Mesothelial cell of epicardium (in vitro differentiated cells): ENCODE data around the gene SPATS2L. TPM values are rescaled to one million over a fixed set of nuclear protein-coding genes. Genes with fewer than 3 reads are reported as not detected.

Experiments used
- DNase-seq, 2 experiments: peaks; one replicate each; pipeline ENCODE4 v3.0.0; 2021; ENCODE audit warnings: low spot score in 2 of 2; ENCODE audit not compliant: unreplicated experiment in 2 of 2
- H3K27ac Mint-ChIP-seq: 2 replicates; pipeline ENCODE4 v1.8.0; 2021; ENCODE audit warnings: mixed read lengths
- H3K27me3 Mint-ChIP-seq: 2 replicates; pipeline ENCODE4 v1.8.0; 2021; ENCODE audit warnings: low read depth, mixed read lengths
- H3K36me3 Mint-ChIP-seq: 2 replicates; pipeline ENCODE4 v1.8.0; 2021; ENCODE audit warnings: mixed read lengths
- H3K4me1 Mint-ChIP-seq: 2 replicates; pipeline ENCODE4 v1.8.0; 2021; ENCODE audit warnings: mixed read lengths
- H3K4me3 Mint-ChIP-seq: 2 replicates; pipeline ENCODE4 v1.8.0; 2021; ENCODE audit warnings: mild to moderate bottlenecking, moderate library complexity, mixed read lengths
- H3K9me3 Mint-ChIP-seq: 2 replicates; pipeline ENCODE4 v1.8.0; 2021; ENCODE audit warnings: mixed read lengths
- total RNA-seq: library from RNA; stranded (reverse); gene quantifications from 3 replicates; pipeline ENCODE4 v1.2.1, GENCODE V29; 2021
- TF ChIP-seq, protein P1 (sequence below): fragments of 200-600 bp; sonication (generic); IDR thresholded peaks from one replicate; pipeline ENCODE4 v1.5.0; 2021; ENCODE audit warnings: antibody characterized with exemption; ENCODE audit not compliant: unreplicated experiment

The SPATS2L gene, protein sequence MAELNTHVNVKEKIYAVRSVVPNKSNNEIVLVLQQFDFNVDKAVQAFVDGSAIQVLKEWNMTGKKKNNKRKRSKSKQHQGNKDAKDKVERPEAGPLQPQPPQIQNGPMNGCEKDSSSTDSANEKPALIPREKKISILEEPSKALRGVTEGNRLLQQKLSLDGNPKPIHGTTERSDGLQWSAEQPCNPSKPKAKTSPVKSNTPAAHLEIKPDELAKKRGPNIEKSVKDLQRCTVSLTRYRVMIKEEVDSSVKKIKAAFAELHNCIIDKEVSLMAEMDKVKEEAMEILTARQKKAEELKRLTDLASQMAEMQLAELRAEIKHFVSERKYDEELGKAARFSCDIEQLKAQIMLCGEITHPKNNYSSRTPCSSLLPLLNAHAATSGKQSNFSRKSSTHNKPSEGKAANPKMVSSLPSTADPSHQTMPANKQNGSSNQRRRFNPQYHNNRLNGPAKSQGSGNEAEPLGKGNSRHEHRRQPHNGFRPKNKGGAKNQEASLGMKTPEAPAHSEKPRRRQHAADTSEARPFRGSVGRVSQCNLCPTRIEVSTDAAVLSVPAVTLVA
- 78.6 to 84.8 TPM (median 83.7 TPM) in 3 replicates for total RNA-seq

DNA sequence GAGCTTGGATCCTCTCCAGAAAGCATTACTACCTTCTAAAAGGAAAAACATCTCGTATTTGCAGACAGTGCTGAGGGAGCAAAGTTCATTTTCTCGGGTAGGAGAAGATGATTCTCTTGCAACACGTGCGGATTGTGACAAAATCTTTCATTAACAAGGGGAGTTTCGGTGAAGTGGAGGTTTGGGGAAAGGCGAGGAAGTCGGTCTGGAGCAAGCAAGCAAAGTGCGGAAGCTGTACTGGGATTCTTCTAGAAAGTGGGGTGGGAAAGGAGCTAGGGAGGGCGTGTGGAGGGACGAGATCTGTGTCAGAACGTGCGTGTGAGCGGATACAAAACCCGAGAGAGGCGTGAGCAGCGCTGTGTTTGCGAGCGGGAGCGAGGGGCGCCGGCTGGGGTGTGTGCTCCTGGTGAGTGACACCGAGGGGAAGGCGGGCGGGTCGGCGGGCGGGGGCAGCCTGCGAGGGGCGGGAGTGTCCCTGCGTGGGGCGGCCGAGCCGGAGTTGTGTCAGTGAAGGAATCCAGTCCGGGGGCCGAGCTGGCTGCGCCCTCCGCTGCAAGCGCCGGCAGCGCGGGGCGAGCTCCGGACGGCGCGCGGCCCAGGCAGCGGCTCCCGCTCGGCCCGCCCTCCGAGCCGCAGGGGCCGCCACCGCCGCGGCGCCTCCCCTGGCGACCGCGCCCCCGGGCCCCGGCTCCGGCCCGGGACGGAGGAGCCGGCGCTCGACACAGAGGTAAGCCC, at the start of gene SPATS2L:
TSS of gene SPATS2L (plus strand) at position 498 of the 735 bp plus-strand sequence. CDS start 82,552 bp downstream, outside the sequence.
- Mint-ChIP-seq H3K27me3 (no peaks in the 10 kb centered on the region), H3K27ac (peak within 1 kb of the TSS; percentile 97), H3K4me3 (peak within 1 kb of the TSS; percentile 81), H3K4me1 (peaks cover 54% of the 10 kb centered on the region), H3K36me3 (no peaks in the 10 kb centered on the region), H3K9me3 (no peaks in the 10 kb centered on the region)
- peak; percentile 61 to 73 for DNase-seq
- TF ChIP-seq, protein P1, sequence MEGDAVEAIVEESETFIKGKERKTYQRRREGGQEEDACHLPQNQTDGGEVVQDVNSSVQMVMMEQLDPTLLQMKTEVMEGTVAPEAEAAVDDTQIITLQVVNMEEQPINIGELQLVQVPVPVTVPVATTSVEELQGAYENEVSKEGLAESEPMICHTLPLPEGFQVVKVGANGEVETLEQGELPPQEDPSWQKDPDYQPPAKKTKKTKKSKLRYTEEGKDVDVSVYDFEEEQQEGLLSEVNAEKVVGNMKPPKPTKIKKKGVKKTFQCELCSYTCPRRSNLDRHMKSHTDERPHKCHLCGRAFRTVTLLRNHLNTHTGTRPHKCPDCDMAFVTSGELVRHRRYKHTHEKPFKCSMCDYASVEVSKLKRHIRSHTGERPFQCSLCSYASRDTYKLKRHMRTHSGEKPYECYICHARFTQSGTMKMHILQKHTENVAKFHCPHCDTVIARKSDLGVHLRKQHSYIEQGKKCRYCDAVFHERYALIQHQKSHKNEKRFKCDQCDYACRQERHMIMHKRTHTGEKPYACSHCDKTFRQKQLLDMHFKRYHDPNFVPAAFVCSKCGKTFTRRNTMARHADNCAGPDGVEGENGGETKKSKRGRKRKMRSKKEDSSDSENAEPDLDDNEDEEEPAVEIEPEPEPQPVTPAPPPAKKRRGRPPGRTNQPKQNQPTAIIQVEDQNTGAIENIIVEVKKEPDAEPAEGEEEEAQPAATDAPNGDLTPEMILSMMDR = no peak

GRCh38 chr2:200257570-200257969, 48.9 kb upstream of the SPATS2L start:
- DNase-seq = no peak
- Mint-ChIP-seq H3K4me1 (peaks cover 19% of the 10 kb centered on the region), H3K4me3 (no peak overlapping the region), H3K9me3 (peaks cover 14% of the 10 kb centered on the region), H3K27me3 (no peaks in the 10 kb centered on the region), H3K36me3 (peaks cover 3% of the 10 kb centered on the region), H3K27ac (no peak overlapping the region)
- TF ChIP-seq, protein P1 = no peak

- H3K27ac Mint-ChIP-seq = no peak overlapping the region
- H3K27me3 Mint-ChIP-seq = no peaks in the 10 kb centered on the region
- TF ChIP-seq, protein P1 = no peak
- peaks cover 15% of the 10 kb centered on the region for H3K4me1 Mint-ChIP-seq
- peaks cover 3% of the 10 kb centered on the region for H3K36me3 Mint-ChIP-seq
- no peak for DNase-seq
- peaks cover 14% of the 10 kb centered on the region for H3K9me3 Mint-ChIP-seq
- H3K4me3 Mint-ChIP-seq = no peak overlapping the region
Measured at GRCh38 chr2:200258081-200258480, 48.4 kb upstream of the SPATS2L start.

- peaks cover 14% of the 10 kb centered on the region for H3K9me3 Mint-ChIP-seq
- peak overlapping the region; percentile 66 for H3K27ac Mint-ChIP-seq
- no peaks in the 10 kb centered on the region for H3K27me3 Mint-ChIP-seq
- no peak for DNase-seq
- peaks cover 15% of the 10 kb centered on the region for H3K4me1 Mint-ChIP-seq
- H3K36me3 Mint-ChIP-seq = peaks cover 3% of the 10 kb centered on the region
- TF ChIP-seq, protein P1 = no peak
- H3K4me3 Mint-ChIP-seq = no peak overlapping the region
Measured at GRCh38 chr2:200258881-200259576, 47.5 kb upstream of the SPATS2L start.

DNA sequence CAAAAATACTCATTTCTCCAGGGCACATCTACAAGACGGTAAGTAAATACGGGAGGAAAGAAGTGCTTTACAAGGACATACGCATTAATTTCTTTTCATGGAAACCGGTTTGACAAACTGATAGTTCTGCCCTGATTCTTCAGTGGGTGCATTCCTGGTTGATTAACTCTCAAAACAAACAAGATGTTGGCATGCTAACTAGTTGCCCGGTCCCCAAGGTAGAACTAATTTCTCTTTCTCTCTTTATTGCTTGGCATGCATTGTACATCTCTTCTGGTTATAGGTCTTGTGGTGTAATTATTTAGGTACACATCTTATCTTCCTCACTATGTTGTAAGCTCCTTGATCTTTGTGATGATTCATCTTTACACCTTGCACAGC, 46.9 kb upstream of the SPATS2L start:
- H3K27ac Mint-ChIP-seq = peak overlapping the region; percentile 66
- H3K9me3 Mint-ChIP-seq = peaks cover 14% of the 10 kb centered on the region
- H3K4me1 Mint-ChIP-seq = peaks cover 16% of the 10 kb centered on the region
- no peak overlapping the region for H3K4me3 Mint-ChIP-seq
- H3K36me3 Mint-ChIP-seq = peaks cover 3% of the 10 kb centered on the region
- TF ChIP-seq, protein P1 = no peak
- no peak for DNase-seq
- no peaks in the 10 kb centered on the region for H3K27me3 Mint-ChIP-seq
